Measurements from ENCODE around the gene SLC44A3.

Gene SLC44A3

GRCh38 chr1:94787691-94788090 lies 32.5 kb upstream of the SLC44A3 start:
- Histone ChIP-seq H3K4me3 (ENCODE audit: low read length, poor library complexity, severe bottlenecking) (no peak overlapping the region), H3K27me3 (ENCODE audit: insufficient read depth, low read length, poor library complexity, severe bottlenecking) (no peaks in the 10 kb centered on the region), H3K79me2 (ENCODE audit: insufficient read depth, low read length) (no peaks in the 10 kb centered on the region), H3K36me3 (ENCODE audit: insufficient read depth, low read length) (no peaks in the 10 kb centered on the region), H3K9ac (ENCODE audit: low read depth, low read length, poor library complexity, severe bottlenecking) (no peak overlapping the region), H3K4me1 (ENCODE audit: insufficient read depth, low read length, poor library complexity, severe bottlenecking) (peaks cover 31% of the 10 kb centered on the region), H4K20me1 (ENCODE audit: insufficient read depth, low read length, poor library complexity, severe bottlenecking) (no peaks in the 10 kb centered on the region), H3K9me2 (replicated peaks; ENCODE audit: low read depth, low read length) (no peaks in the 10 kb centered on the region), H3F3A (ENCODE audit: low read depth) (no peaks in the 10 kb centered on the region; the same call in 1 of the 2 replicates), H3K9me3 (ENCODE audit: insufficient read depth, low read depth, low read length) (no peaks in the 10 kb centered on the region), H3K4me2 (ENCODE audit: low read depth, low read length, poor library complexity, severe bottlenecking) (no peak overlapping the region), H2AFZ (ENCODE audit: low read length) (no peak overlapping the region)
- TF ChIP-seq, protein P1, sequence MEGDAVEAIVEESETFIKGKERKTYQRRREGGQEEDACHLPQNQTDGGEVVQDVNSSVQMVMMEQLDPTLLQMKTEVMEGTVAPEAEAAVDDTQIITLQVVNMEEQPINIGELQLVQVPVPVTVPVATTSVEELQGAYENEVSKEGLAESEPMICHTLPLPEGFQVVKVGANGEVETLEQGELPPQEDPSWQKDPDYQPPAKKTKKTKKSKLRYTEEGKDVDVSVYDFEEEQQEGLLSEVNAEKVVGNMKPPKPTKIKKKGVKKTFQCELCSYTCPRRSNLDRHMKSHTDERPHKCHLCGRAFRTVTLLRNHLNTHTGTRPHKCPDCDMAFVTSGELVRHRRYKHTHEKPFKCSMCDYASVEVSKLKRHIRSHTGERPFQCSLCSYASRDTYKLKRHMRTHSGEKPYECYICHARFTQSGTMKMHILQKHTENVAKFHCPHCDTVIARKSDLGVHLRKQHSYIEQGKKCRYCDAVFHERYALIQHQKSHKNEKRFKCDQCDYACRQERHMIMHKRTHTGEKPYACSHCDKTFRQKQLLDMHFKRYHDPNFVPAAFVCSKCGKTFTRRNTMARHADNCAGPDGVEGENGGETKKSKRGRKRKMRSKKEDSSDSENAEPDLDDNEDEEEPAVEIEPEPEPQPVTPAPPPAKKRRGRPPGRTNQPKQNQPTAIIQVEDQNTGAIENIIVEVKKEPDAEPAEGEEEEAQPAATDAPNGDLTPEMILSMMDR (conservative IDR thresholded peaks at IDR 0.05; ENCODE audit: low read length) = no peak
- TF ChIP-seq EZH2phosphoT487 (IDR thresholded peaks at IDR 0.05; ENCODE audit: borderline replicate concordance) = no peak

GRCh38 chr1:94790246-94790645 lies 29.9 kb upstream of the SLC44A3 start:
- no peaks in the 10 kb centered on the region for H3K27me3 ChIP-seq (ENCODE audit: insufficient read depth, low read length, poor library complexity, severe bottlenecking)
- H2AFZ ChIP-seq (ENCODE audit: low read length) = no peak overlapping the region
- no peaks in the 10 kb centered on the region for H4K20me1 ChIP-seq (ENCODE audit: insufficient read depth, low read length, poor library complexity, severe bottlenecking)
- no peaks in the 10 kb centered on the region for H3K79me2 ChIP-seq (ENCODE audit: insufficient read depth, low read length)
- H3K4me3 ChIP-seq (ENCODE audit: low read length, poor library complexity, severe bottlenecking) = no peak overlapping the region
- H3K4me1 ChIP-seq (ENCODE audit: insufficient read depth, low read length, poor library complexity, severe bottlenecking) = peaks cover 42% of the 10 kb centered on the region
- H3K4me2 ChIP-seq (ENCODE audit: low read depth, low read length, poor library complexity, severe bottlenecking) = no peak overlapping the region
- TF ChIP-seq, protein P1 (conservative IDR thresholded peaks at IDR 0.05; ENCODE audit: low read length) = no peak
- no peak for TF ChIP-seq EZH2phosphoT487 (IDR thresholded peaks at IDR 0.05; ENCODE audit: borderline replicate concordance)
- no peaks in the 10 kb centered on the region for H3K9me3 ChIP-seq (ENCODE audit: insufficient read depth, low read depth, low read length)
- H3F3A ChIP-seq (ENCODE audit: low read depth) = no peaks in the 10 kb centered on the region; the same call in 1 of the 2 replicates
- no peak overlapping the region for H3K9ac ChIP-seq (ENCODE audit: low read depth, low read length, poor library complexity, severe bottlenecking)
- no peaks in the 10 kb centered on the region for H3K9me2 ChIP-seq (replicated peaks; ENCODE audit: low read depth, low read length)
- H3K36me3 ChIP-seq (ENCODE audit: insufficient read depth, low read length) = no peaks in the 10 kb centered on the region

GRCh38 chr1:94790670-94791069 lies 29.5 kb upstream of the SLC44A3 start:
- Histone ChIP-seq H2AFZ (ENCODE audit: low read length) (no peak overlapping the region), H3K27me3 (ENCODE audit: insufficient read depth, low read length, poor library complexity, severe bottlenecking) (no peaks in the 10 kb centered on the region), H3K4me3 (ENCODE audit: low read length, poor library complexity, severe bottlenecking) (no peak overlapping the region), H3K9me3 (ENCODE audit: insufficient read depth, low read depth, low read length) (no peaks in the 10 kb centered on the region), H3K9ac (ENCODE audit: low read depth, low read length, poor library complexity, severe bottlenecking) (no peak overlapping the region), H3K4me2 (ENCODE audit: low read depth, low read length, poor library complexity, severe bottlenecking) (no peak overlapping the region), H3K79me2 (ENCODE audit: insufficient read depth, low read length) (no peaks in the 10 kb centered on the region), H3K4me1 (ENCODE audit: insufficient read depth, low read length, poor library complexity, severe bottlenecking) (peaks cover 47% of the 10 kb centered on the region), H3F3A (ENCODE audit: low read depth) (no peaks in the 10 kb centered on the region; the same call in 1 of the 2 replicates), H4K20me1 (ENCODE audit: insufficient read depth, low read length, poor library complexity, severe bottlenecking) (no peaks in the 10 kb centered on the region), H3K9me2 (replicated peaks; ENCODE audit: low read depth, low read length) (no peaks in the 10 kb centered on the region), H3K36me3 (ENCODE audit: insufficient read depth, low read length) (no peaks in the 10 kb centered on the region)
- no peak for TF ChIP-seq EZH2phosphoT487 (IDR thresholded peaks at IDR 0.05; ENCODE audit: borderline replicate concordance)
- TF ChIP-seq, protein P1 (conservative IDR thresholded peaks at IDR 0.05; ENCODE audit: low read length) = no peak

All from Loucy (cell line).